Endothelial cell of umbilical vein (primary cell): ENCODE measurements around the gene TMEM164. TPM values are rescaled to one million over a fixed set of nuclear protein-coding genes. Genes with fewer than 3 reads are reported as not detected.

ENCODE experiments used
- BruUV-seq: library from RNA; stranded (reverse); fragments of 400-500 nt; replicated peaks from 2 replicates; lab custom pipeline; 2021; lab: Mats Ljungman, UMichigan
- CTCF ChIA-PET: fragments of 300-600, 350-600 bp; sonication (Branson Sonifier 250); formaldehyde crosslinking; loops from one replicate; lab custom pipeline; 2021; ENCODE audit warnings: antibody characterized with exemption, inconsistent platforms; lab: Charles Lee
- POLR2A ChIA-PET: fragments of 300-600, 350-600 bp; sonication (Branson Sonifier 250); formaldehyde crosslinking; loops from one replicate; lab custom pipeline; 2021; ENCODE audit warnings: antibody characterized with exemption, inconsistent platforms; lab: Charles Lee
- DNase-seq: peaks from one replicate; pipeline ENCODE4 v3.0.0-alpha.2; 2011; ENCODE audit warnings: low read depth, low spot score
- FAIRE-seq: peaks from 2 replicates; lab custom pipeline; 2011; peaks lifted over from hg19 to GRCh38; lab: Jason Lieb, UNC
- H2AFZ ChIP-seq: 2 replicates; pipeline ENCODE4 v1.6.0; 2012; ENCODE audit warnings: low read depth, low read length, control low read depth, inconsistent platforms
- H3K27ac ChIP-seq: 2 replicates; pipeline ENCODE4 v1.5.1; 2011; ENCODE audit warnings: low read depth, mild to moderate bottlenecking, control low read depth, low read length, moderate library complexity; ENCODE audit not compliant: insufficient read depth
- H3K27me3 ChIP-seq, 2 experiments: 2 replicates each; pipeline versions ENCODE4 v1.6.0 to v1.6.1; 2011; ENCODE audit warnings: low read length in 2 of 2, mixed read lengths in 1 of 2; ENCODE audit not compliant: control insufficient read depth in 2 of 2, insufficient read depth in 2 of 2
- H3K36me3 ChIP-seq, 2 experiments: 2 replicates in 1 of 2; 3 replicates in 1 of 2; pipeline ENCODE4 v1.5.1; 2011; ENCODE audit warnings: low read length in 2 of 2, mild to moderate bottlenecking in 1 of 2, moderate library complexity in 1 of 2; ENCODE audit not compliant: control insufficient read depth in 2 of 2, insufficient read depth in 2 of 2; ENCODE audit errors: extremely low read depth in 1 of 2
- H3K4me1 ChIP-seq: 3 replicates; pipeline ENCODE4 v1.5.1; 2011; ENCODE audit warnings: mild to moderate bottlenecking, low read length; ENCODE audit not compliant: control insufficient read depth, insufficient read depth; ENCODE audit errors: extremely low read depth
- H3K4me2 ChIP-seq: 2 replicates; pipeline ENCODE4 v1.6.1; 2011; ENCODE audit warnings: low read length, control low read depth, mixed read lengths; ENCODE audit not compliant: insufficient read depth
- H3K4me3 ChIP-seq, 3 experiments: fragments of 200-600 bp in 1 of 3; sonication (generic), shearing (Covaris generic) in 1 of 3; replicated peaks in 1 of 3; 2 replicates each; pipeline ENCODE4 v1.5.1; 2011 to 2016; ENCODE audit warnings: control low read depth in 3 of 3, low read length in 3 of 3, mild to moderate bottlenecking in 2 of 3, inconsistent platforms in 1 of 3, low read depth in 1 of 3, moderate library complexity in 1 of 3; ENCODE audit not compliant: insufficient read depth in 1 of 3
- H3K79me2 ChIP-seq: 2 replicates; pipeline ENCODE4 v1.6.0; 2012; ENCODE audit warnings: low read length, inconsistent platforms; ENCODE audit not compliant: control insufficient read depth, insufficient read depth
- H3K9ac ChIP-seq: replicated peaks from 2 replicates; pipeline ENCODE3; 2011; ENCODE audit warnings: low read length, control low read depth; ENCODE audit not compliant: insufficient read depth; ENCODE audit errors: extremely low read depth
- H3K9me1 ChIP-seq: replicated peaks from 3 replicates; pipeline ENCODE4 v1.6.0; 2011; ENCODE audit warnings: mild to moderate bottlenecking, low read length; ENCODE audit not compliant: control insufficient read depth, insufficient read depth; ENCODE audit errors: extremely low read depth
- H3K9me3 ChIP-seq: replicated peaks from 2 replicates; pipeline ENCODE4 v1.5.1; 2012; ENCODE audit warnings: low read length, inconsistent platforms; ENCODE audit not compliant: control insufficient read depth, insufficient read depth
- H4K20me1 ChIP-seq: replicated peaks from 2 replicates; pipeline ENCODE3; 2011; ENCODE audit warnings: mild to moderate bottlenecking, low read length; ENCODE audit not compliant: control insufficient read depth, insufficient read depth; ENCODE audit errors: extremely low read depth
- CTCF ChIP-seq, 2 donors: IDR thresholded peaks; 1 replicate in 1 of 2; 2 replicates in 1 of 2; pipeline ENCODE4 v1.5.1; 2011; ENCODE audit warnings: low read length in 2 of 2, mild to moderate bottlenecking in 2 of 2, moderate library complexity in 2 of 2, control low read depth in 1 of 2, inconsistent platforms in 1 of 2, low read depth in 1 of 2; ENCODE audit not compliant: insufficient read depth in 1 of 2; ENCODE audit errors: extremely low read depth in 1 of 2
- EZH2 ChIP-seq: IDR thresholded peaks from 2 replicates; pipeline ENCODE4 v1.6.1; 2012; ENCODE audit warnings: borderline replicate concordance, low read depth, mild to moderate bottlenecking, moderate library complexity, low read length, inconsistent platforms; ENCODE audit not compliant: severe bottlenecking
- FOS ChIP-seq: IDR thresholded peaks from 2 replicates; pipeline ENCODE4 v1.6.1; 2011; ENCODE audit warnings: mild to moderate bottlenecking, low read length, moderate library complexity, borderline replicate concordance; ENCODE audit not compliant: insufficient read depth
- GATA2 ChIP-seq: IDR thresholded peaks from 2 replicates; pipeline ENCODE4 v1.7.0; 2011; ENCODE audit warnings: low read depth, mild to moderate bottlenecking, moderate library complexity, mixed read lengths, low read length; ENCODE audit not compliant: insufficient read length, insufficient read depth
- JUN ChIP-seq: IDR thresholded peaks from 2 replicates; pipeline ENCODE4 v1.6.1; 2011; ENCODE audit warnings: borderline replicate concordance, low read depth; ENCODE audit not compliant: insufficient read length, insufficient read depth
- MAX ChIP-seq: IDR thresholded peaks from 2 replicates; pipeline ENCODE4 v1.6.1; 2011; ENCODE audit not compliant: insufficient read depth, insufficient read length
- MYC ChIP-seq: IDR thresholded peaks from one replicate; pipeline ENCODE4 v1.6.1; 2011; ENCODE audit warnings: mild to moderate bottlenecking, low read depth, low read length
- POLR2A ChIP-seq: IDR thresholded peaks from 2 replicates; pipeline ENCODE4 v1.6.1; 2012; ENCODE audit warnings: low read depth, mild to moderate bottlenecking, control low read depth, low read length
- POLR2AphosphoS5 ChIP-seq: IDR thresholded peaks from 2 replicates; pipeline ENCODE4 v1.6.1; 2012; ENCODE audit warnings: low read depth, mild to moderate bottlenecking, control low read depth, low read length, moderate library complexity; ENCODE audit not compliant: insufficient read depth
- dilution Hi-C: fragments of 300-500 bp; cut with MboI; formaldehyde crosslinking; loops from one replicate; pipeline ENCODE4 v1.15.0; 2019; ENCODE audit warnings: low sequenced_read_pairs; ENCODE audit not compliant: extremely low pct_ligation_motif_present
- intact Hi-C: fragments of 100-400 bp; cut with micrococcal nuclease; formaldehyde crosslinking; loops from one replicate; pipeline ENCODE4 v1.10.0; 2022
- polyA plus RNA-seq, 4 experiments: library from polyadenylated mRNA; depleted of rRNA in 3 of 4; stranded (reverse) in 3 of 4; unstranded in 1 of 4; fragments of >200 nt; gene quantifications; 2 replicates each; pipeline versions ENCODE4 v1.2.1 to v1.2.3, GENCODE V29; 2011 to 2012; ENCODE audit warnings: missing spikeins in 1 of 4
- total RNA-seq: library from RNA; stranded (reverse); gene quantifications from 2 replicates; pipeline ENCODE4 v1.2.3, GENCODE V29; 2021

Gene TMEM164
- total and polyA plus RNA-seq, 2 donors (not counting 3 experiments of a cell fraction or from before 2014, with no cell fraction given) = 12.8 to 22.2 TPM

- no peak for TF ChIP-seq POLR2A
- TF ChIP-seq CTCF (IDR thresholded peaks at IDR 0.05; ENCODE audit: extremely low read depth in 1 of 2, insufficient read depth in 1 of 2, low read depth in 1 of 2, low read length in 2 of 2) = no peak
- TF ChIP-seq MYC = no peak
- no peak for TF ChIP-seq POLR2AphosphoS5
- no peak for TF ChIP-seq MAX
- no peak for TF ChIP-seq GATA2
- TF ChIP-seq FOS = no peak
- TF ChIP-seq EZH2 = no peak
- no peak for TF ChIP-seq JUN
- FAIRE-seq = no peak
- H3K4me1 ChIP-seq = peaks cover 6% of the 10 kb centered on the region
- H3K36me3 ChIP-seq = no peaks in the 10 kb centered on the region
- DNase-seq = no peak
- H3K9me3 ChIP-seq = no peaks in the 10 kb centered on the region
- CTCF ChIA-PET = interaction anchor here (1.3 to 3.5 kb wide), 3 partner anchors 90 to 289 kb away, joined by 3 to 17 read pairs (median 11); no protein-coding TSS in a partner anchor
- no peaks in the 10 kb centered on the region for H3K9me1 ChIP-seq
- intact Hi-C loops (loop anchor here (1.0 to 5.0 kb wide), 4 partner anchors 24 to 145 kb away; no protein-coding TSS in a partner anchor), dilution Hi-C loops (no loop called here)
- no peak overlapping the region for H3K9ac ChIP-seq
- no peak overlapping the region for H3K27ac ChIP-seq
- BruUV-seq = no TSS peak
- H4K20me1 ChIP-seq = no peaks in the 10 kb centered on the region
- no peaks in the 10 kb centered on the region for H3K27me3 ChIP-seq
- H2AFZ ChIP-seq = peak overlapping the region; percentile 85
- peak overlapping the region in 2 of 3 experiments; percentile 56 to 68 for H3K4me3 ChIP-seq
- no peaks in the 10 kb centered on the region for H3K79me2 ChIP-seq
- POLR2A ChIA-PET = interaction anchor here (0.6 kb wide), 1 partner anchor 1250 kb away, joined by 3 read pairs; no protein-coding TSS in a partner anchor
- peak overlapping the region; percentile 51 for H3K4me2 ChIP-seq
These were observed 1.1 kb upstream of the TMEM164 start for GRCh38 chrX:110001740-110002299.
